ENCODE measurements around the gene SNRNP200. TPM values are rescaled to one million over a fixed set of nuclear protein-coding genes. Genes with fewer than 3 reads are reported as not detected.
"Not testable (repeated sequence)": the region's sequence is repeated elsewhere in the genome, so short reads cannot be mapped to it uniquely, and the experiment has no call there.

Gene SNRNP200
- total RNA-seq, 1 donor from 2014 or later: 192 TPM

DNA sequence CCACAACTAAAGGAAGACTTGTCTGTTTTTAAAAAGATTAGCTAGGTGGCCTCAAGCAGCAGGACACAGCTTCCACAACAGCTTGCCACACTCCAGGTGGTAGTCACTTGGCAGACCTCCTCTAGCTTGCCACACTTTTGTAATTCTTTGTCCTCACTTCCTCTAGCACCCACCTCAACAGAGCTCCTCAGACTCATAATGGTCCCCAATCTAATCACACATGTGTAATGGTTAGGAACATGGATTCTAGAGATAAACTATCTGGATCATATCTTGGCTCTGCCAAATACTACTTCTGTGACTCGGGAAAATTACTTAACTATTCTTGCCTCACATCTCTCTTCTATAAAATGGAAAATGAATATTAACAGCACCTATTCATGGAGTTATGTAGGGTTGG, 3.5 kb downstream of the SNRNP200 start:
- intact Hi-C loops (cut with micrococcal nuclease): no loop called here
- H3K9me3 Mint-ChIP-seq: no peaks in the 10 kb centered on the region
- peaks cover 53% of the 10 kb centered on the region for H3K4me1 Mint-ChIP-seq (ENCODE audit: low read depth)
- H3K27me3 Mint-ChIP-seq (ENCODE audit: insufficient read depth): no peaks in the 10 kb centered on the region
- no peak overlapping the region for H3K4me3 Mint-ChIP-seq
- no peak overlapping the region for H3K27ac Mint-ChIP-seq
- peaks cover 64% of the 10 kb centered on the region for H3K36me3 Mint-ChIP-seq (ENCODE audit: low read depth)
- no peak for DNase-seq (ENCODE audit: low spot score)

DNA sequence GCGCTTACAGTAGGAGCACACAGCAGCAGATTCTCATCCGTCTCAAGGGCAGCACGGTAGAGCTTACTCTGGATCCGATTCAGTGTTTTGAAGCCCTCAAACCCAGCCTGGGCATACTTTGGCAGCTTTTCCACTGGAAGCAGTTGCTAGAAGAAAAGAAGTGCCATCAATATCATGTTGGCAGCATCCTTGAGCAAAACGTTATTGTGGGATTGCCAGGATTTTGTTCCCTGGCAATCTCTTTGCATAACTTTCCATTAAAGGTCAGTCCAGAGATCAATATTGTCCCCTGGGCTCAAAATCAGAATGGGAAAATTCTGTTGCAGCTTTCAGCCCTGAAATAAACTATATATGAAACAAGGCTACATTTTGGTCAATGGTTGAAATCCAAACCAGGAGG, 8.4 kb downstream of the SNRNP200 start:
- H3K4me1 Mint-ChIP-seq (ENCODE audit: low read depth): peaks cover 20% of the 10 kb centered on the region
- H3K4me3 Mint-ChIP-seq: no peak overlapping the region
- no peak overlapping the region for H3K27ac Mint-ChIP-seq
- no peak for DNase-seq (ENCODE audit: low spot score)
- H3K36me3 Mint-ChIP-seq (ENCODE audit: low read depth): peaks cover 68% of the 10 kb centered on the region
- no peaks in the 10 kb centered on the region for H3K9me3 Mint-ChIP-seq
- no peaks in the 10 kb centered on the region for H3K27me3 Mint-ChIP-seq (ENCODE audit: insufficient read depth)
- intact Hi-C loops (cut with micrococcal nuclease): no loop called here

DNA sequence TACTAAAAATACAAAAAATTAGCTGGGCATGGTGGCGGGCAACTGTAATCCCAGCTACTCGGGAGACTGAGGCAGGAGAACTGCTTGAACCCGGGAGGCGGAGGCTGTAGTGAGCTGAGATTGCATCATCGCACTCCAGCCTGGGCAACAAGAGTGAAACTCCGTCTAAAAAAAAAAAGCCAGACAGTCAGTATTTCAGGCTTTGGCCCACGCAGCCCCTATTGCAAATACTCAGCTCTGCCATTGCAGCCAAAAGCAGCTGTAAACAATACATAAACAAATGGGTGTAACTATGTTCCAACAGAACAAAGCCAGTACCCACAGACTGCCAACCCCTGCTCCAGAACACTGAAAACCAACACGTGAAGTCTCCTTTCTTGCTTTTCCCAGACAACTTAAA, 11.1 kb downstream of the SNRNP200 start:
- H3K4me3 Mint-ChIP-seq; H3K27me3 Mint-ChIP-seq (ENCODE audit: insufficient read depth); DNase-seq (ENCODE audit: low spot score); H3K9me3 Mint-ChIP-seq; H3K27ac Mint-ChIP-seq; H3K4me1 Mint-ChIP-seq (ENCODE audit: low read depth); intact Hi-C loops (cut with micrococcal nuclease): not testable (repeated sequence)
- H3K36me3 Mint-ChIP-seq (ENCODE audit: low read depth): peaks cover 80% of the 10 kb centered on the region

DNA sequence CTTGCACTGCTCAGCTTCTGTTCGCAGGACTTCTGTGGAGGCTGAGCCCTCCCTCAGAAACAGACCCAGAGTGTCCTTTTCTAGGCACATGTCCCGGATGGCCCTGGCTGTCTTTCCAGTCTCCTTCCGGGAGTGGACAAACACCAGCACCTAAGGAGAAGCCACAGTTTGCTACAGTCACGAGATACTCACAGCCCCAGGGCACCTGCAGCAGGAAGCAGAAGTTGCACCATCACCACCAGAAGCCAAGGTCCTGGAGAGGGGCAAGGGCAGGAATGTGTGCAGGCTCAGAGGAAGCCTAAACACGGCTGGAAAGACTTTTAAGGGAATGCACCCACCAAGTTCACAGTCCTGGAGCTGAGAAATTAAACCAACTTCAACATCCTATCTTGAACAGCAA, 13.6 kb downstream of the SNRNP200 start:
- H3K9me3 Mint-ChIP-seq: no peaks in the 10 kb centered on the region
- H3K4me1 Mint-ChIP-seq (ENCODE audit: low read depth): peaks cover 7% of the 10 kb centered on the region
- intact Hi-C loops (cut with micrococcal nuclease): no loop called here
- H3K36me3 Mint-ChIP-seq (ENCODE audit: low read depth): peaks cover 82% of the 10 kb centered on the region
- no peak overlapping the region for H3K27ac Mint-ChIP-seq
- no peak for DNase-seq (ENCODE audit: low spot score)
- H3K27me3 Mint-ChIP-seq (ENCODE audit: insufficient read depth): no peaks in the 10 kb centered on the region
- H3K4me3 Mint-ChIP-seq: no peak overlapping the region

DNA sequence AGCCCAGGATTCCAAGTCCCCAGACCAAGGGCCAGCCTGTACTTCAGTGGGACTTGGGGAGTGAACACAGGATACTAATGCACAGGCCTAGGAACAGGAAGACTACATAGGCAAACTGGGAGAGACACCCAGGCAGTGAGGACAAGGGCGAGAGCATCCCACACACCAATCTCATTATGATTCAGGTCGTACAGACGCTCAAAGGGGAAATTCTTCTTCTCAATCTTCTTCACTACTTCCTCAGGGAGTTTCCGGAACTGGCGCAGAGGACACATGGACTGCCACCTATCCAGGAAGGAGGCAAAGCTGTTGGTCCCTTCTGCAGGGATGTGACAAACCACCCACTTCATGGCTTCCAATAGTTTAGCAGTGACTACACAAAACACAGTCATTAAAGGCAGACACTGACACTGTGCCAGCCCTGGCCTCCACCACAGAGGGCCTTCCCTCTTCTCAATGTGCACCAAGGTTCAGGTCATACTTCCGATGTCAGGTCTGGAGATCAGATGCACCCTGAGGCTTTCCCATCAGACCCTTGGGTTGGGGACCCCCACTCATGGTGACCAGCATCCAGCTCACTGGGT, 18.0 kb downstream of the SNRNP200 start:
- Mint-ChIP-seq H3K9me3 (no peaks in the 10 kb centered on the region), H3K36me3 (ENCODE audit: low read depth) (peaks cover 75% of the 10 kb centered on the region), H3K4me1 (ENCODE audit: low read depth) (peaks cover 7% of the 10 kb centered on the region), H3K27me3 (ENCODE audit: insufficient read depth) (no peaks in the 10 kb centered on the region), H3K4me3 (no peak overlapping the region), H3K27ac (peak overlapping the region; percentile 19)
- intact Hi-C loops (cut with micrococcal nuclease): no loop called here
- DNase-seq (ENCODE audit: low spot score): no peak

DNA sequence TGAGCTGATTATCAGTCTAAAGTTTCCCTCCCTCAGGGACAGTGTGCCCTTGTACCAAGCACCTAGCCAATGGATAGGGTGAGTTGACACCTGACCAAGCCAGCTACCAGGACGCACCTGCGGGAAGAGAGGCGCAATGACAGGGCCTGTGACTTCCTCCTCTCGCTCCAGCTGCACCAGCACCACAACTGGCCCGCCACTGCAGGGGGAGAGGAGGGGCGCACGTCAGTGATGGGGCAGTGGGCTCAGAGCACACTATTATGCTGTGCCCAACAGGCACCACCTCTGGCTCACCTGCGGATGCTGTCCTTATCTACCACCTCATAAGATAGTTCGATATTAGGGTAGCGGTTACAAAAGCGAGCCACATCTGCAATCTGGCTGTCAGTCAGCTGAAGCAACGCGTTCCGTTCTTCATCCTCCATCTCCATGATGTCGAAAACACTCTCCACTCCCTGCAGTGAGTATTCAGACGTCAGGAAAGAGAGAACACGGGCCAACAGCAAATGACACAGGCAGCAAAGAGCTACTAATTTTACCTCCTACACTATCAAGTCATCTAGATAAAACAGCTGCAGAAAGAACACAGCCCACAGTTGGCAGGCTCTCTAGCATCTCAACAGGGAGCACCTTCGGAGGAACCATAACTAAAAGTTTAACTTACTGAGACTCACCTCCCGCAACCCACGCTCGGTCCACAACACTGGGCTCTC, 28.4 kb downstream of the SNRNP200 start:
- Mint-ChIP-seq H3K36me3 (ENCODE audit: low read depth) (peaks cover 56% of the 10 kb centered on the region), H3K4me1 (ENCODE audit: low read depth) (no peaks in the 10 kb centered on the region), H3K9me3 (no peaks in the 10 kb centered on the region), H3K4me3 (no peak overlapping the region), H3K27ac (no peak overlapping the region), H3K27me3 (ENCODE audit: insufficient read depth) (no peaks in the 10 kb centered on the region)
- DNase-seq (ENCODE audit: low spot score): no peak
- intact Hi-C loops (cut with micrococcal nuclease): no loop called here

DNA sequence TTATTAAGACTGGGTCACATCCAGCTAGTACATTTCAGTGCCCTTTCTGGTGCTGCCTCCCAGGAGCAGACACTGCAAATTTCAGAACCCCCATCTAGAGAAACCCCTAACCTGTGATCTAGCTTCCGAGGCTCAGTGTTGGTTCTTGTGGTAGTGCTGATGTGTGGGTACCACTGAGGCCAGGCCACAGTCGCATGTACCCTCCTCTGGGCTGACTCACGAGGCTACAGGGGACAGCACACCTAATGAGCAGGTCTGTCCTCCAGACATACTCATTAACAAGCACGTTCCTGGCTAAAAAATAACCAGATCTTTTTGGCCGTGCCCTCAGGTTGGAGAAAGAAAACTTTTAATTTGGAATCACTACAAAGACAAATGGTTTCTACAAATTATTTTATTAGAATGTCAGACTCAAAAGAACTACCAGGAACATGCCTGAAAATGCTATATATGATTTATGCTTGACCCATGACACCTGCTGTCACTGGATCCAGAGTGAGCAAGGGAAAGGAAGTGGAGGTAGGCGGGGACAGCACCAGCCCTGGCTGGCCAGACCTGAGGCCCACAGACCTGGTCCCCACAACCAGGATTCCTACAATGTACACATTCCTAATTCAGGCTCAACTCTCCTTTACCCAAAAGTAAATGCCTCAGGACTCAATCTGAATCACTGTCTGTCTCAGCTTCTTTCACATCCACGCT, 30.8 kb downstream of the SNRNP200 start:
- DNase-seq (ENCODE audit: low spot score): no peak
- Mint-ChIP-seq H3K27me3 (ENCODE audit: insufficient read depth) (no peaks in the 10 kb centered on the region), H3K27ac (peak overlapping the region; percentile 61), H3K4me1 (ENCODE audit: low read depth) (no peaks in the 10 kb centered on the region), H3K4me3 (no peak overlapping the region), H3K36me3 (ENCODE audit: low read depth) (peaks cover 62% of the 10 kb centered on the region), H3K9me3 (no peaks in the 10 kb centered on the region)
- intact Hi-C loops (cut with micrococcal nuclease): no loop called here

DNA sequence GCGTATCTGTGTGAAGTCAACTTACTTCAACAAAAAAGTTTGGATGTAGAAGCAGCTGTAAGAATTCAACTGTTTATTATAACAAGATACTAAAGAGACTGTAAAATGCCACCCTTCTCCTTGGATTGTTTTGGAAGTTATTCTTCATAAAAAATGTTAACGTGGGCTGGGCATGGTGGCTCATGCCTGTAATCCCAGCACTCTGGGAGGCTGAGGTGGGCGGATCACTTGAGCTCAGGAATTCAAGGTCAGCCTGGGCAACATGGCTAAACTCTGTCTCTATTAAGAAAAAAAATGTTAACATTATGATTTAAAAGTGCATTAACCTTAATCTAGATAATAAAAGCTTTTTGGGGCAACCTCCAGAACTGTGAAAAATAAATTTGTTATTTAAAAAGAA, 31.6 kb downstream of the SNRNP200 start:
- Mint-ChIP-seq H3K4me3 (no peak overlapping the region), H3K4me1 (ENCODE audit: low read depth) (peaks cover 2% of the 10 kb centered on the region), H3K36me3 (ENCODE audit: low read depth) (peaks cover 58% of the 10 kb centered on the region), H3K9me3 (no peaks in the 10 kb centered on the region), H3K27ac (no peak overlapping the region), H3K27me3 (ENCODE audit: insufficient read depth) (no peaks in the 10 kb centered on the region)
- no peak for DNase-seq (ENCODE audit: low spot score)
- intact Hi-C loops (cut with micrococcal nuclease): no loop called here

DNA sequence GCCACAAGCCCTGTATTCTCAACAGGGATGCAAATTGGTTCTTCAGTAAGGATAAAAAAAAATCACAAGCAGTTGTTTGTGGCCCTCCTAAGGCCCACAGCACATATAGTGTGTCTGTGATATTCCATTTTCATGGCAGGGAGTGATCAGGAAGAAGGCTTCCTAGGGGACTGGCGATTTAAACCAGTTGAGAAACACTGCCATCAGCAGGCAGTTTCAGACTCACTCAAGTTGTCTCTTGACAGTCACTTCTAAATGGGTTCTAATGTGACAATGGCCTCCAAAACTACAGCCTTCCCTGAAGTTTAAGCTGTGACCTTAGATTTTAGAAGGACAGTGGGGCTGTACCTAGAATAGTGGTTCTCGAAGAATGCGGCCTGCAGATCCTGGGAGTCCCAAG, 33.4 kb downstream of the SNRNP200 start:
- Mint-ChIP-seq H3K9me3 (no peaks in the 10 kb centered on the region), H3K4me3 (no peak overlapping the region), H3K27ac (no peak overlapping the region), H3K4me1 (ENCODE audit: low read depth) (peaks cover 16% of the 10 kb centered on the region), H3K36me3 (ENCODE audit: low read depth) (peaks cover 57% of the 10 kb centered on the region), H3K27me3 (ENCODE audit: insufficient read depth) (no peaks in the 10 kb centered on the region)
- no peak for DNase-seq (ENCODE audit: low spot score)
- intact Hi-C loops (cut with micrococcal nuclease): no loop called here

DNA sequence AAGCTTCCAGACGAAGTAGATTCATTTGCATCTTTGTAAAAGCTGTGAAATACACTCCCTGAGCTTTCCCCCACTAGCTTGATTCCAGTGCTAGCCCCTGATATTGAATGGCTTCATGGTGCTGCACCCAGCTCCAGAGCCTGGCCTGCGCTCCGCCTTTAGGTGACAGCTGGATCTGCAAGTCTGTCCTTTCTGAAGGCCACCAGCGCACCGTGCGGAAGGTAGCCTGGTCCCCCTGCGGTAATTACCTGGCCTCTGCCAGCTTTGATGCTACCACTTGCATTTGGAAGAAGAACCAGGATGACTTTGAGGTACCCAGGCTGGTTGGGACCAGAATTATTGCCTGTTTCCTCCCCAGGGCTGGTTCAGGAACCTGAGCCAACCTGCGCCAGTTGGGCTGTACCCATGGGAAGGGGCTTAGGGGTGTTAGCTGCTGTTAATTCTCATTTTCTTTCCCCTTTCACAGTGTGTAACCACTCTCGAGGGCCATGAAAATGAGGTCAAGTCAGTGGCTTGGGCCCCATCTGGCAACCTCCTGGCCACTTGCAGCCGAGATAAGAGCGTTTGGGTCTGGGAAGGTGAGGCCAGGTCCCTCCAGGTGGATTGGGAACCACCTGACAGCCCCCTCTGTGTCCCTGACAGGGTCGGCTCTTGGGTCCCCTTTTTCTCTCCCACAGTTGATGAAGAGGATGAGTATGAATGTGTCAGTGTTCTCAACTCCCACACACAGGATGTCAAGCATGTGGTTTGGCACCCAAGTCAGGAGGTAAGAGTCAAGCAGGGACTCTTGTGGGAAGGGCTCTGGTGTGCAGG, 38.0 kb downstream of the SNRNP200 start:
- H3K27me3 Mint-ChIP-seq (ENCODE audit: insufficient read depth): no peaks in the 10 kb centered on the region
- intact Hi-C loops (cut with micrococcal nuclease): loop anchor here (2.0 to 5.0 kb wide), 6 partner anchors 67 to 475 kb away; partner anchors contain the start of genes ADRA2B, ANKRD36C, KANSL3 and LMAN2L
- peak overlapping the region; percentile 96 for H3K4me3 Mint-ChIP-seq
- H3K27ac Mint-ChIP-seq: peak overlapping the region; percentile 81
- peaks cover 42% of the 10 kb centered on the region for H3K36me3 Mint-ChIP-seq (ENCODE audit: low read depth)
- H3K4me1 Mint-ChIP-seq (ENCODE audit: low read depth): peaks cover 32% of the 10 kb centered on the region
- DNase-seq (ENCODE audit: low spot score): peak; percentile 31
- no peaks in the 10 kb centered on the region for H3K9me3 Mint-ChIP-seq

DNA sequence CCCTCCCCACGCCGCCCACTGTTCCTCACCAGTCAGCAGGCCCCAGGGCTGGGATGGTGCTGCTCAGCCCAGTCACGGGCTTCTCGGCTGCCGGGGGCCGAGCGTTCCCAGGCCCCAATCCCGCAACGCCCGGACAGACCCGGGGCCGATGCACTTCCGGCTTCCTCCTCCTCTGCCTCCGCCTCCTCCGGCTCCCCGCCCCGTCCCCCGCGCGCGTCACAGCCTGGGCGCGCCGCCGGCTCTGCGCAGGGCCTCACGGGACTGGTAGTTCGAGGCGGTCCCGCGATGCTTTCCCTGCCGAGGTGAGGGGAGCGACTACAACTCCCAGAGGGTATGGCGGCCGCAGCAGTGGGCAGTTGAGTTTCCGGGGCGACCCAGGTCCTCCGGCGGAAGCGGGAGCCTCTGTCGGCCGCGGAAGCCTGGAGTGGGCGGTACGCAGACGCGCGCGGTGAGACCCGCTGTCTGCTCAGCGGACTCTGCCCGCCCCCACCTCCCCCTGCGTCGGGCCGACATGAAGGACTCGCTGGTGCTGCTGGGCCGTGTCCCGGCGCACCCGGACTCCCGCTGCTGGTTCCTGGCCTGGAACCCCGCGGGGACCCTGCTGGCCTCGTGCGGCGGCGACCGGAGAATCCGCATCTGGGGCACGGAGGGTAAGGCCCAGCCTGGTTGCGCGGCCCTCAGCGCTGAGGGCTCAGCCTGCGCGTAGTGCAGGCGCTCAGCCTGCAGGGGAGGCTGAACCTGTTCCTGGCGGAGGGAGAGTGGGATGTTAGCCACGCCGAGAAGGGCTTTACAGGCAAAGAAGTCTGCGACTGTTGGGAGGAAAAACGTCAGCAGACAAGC, 39.3 kb downstream of the SNRNP200 start, which contains the start of the genes CIAO1 and TMEM127:
CIAO1 (plus strand) TSS at position 386 of the 840 bp plus-strand sequence; CDS start at position 512, 126 bp downstream.
TMEM127 (minus strand) TSS at position 158 of the 840 bp plus-strand sequence. CDS start 616 bp downstream, outside the sequence.
- H3K27ac Mint-ChIP-seq: peak within 1 kb of the TSS; percentile 94
- intact Hi-C loops (cut with micrococcal nuclease): loop anchor here (1.0 to 5.0 kb wide), 14 partner anchors 24 to 494 kb away; partner anchors contain the start of genes ADRA2B, ANKRD36C, CNNM4 and DUSP2
- peak; percentile 99 for DNase-seq (ENCODE audit: low spot score)
- H3K27me3 Mint-ChIP-seq (ENCODE audit: insufficient read depth): no peaks in the 10 kb centered on the region
- H3K9me3 Mint-ChIP-seq: no peaks in the 10 kb centered on the region
- H3K4me3 Mint-ChIP-seq: peak within 1 kb of the TSS; percentile 96
- H3K36me3 Mint-ChIP-seq (ENCODE audit: low read depth): peaks cover 34% of the 10 kb centered on the region
- peaks cover 33% of the 10 kb centered on the region for H3K4me1 Mint-ChIP-seq (ENCODE audit: low read depth)

All from activated T-helper 1 cell treated with anti-CD3 and anti-CD28 coated beads, Interleukin-12 subunit alpha, Interleukin-12 subunit beta, Interleukin-2, Interleukin-4 antibody, amounts not matched to agents 30 ng/mL and 10 ng/mL and 1 ng/mL, durations not matched to agents 14 hours and 24 hours and 36 hours (primary cell).